Neural crest cell (in vitro differentiated cells): ENCODE data around the gene RPTOR. TPM values are rescaled to one million over a fixed set of nuclear protein-coding genes. Genes with fewer than 3 reads are reported as not detected.

Source experiments
- DNase-seq: peaks from one replicate; pipeline ENCODE4 v3.0.0; 2021; ENCODE audit warnings: low read depth, mixed read lengths, low spot score
- H3K27ac Mint-ChIP-seq: one replicate; pipeline ENCODE4 v1.8.0; 2021; ENCODE audit warnings: mild to moderate bottlenecking, mixed read lengths; ENCODE audit not compliant: unreplicated experiment
- H3K27me3 Mint-ChIP-seq: 2 replicates; pipeline ENCODE4 v1.8.0; 2021; ENCODE audit warnings: low read depth, mild to moderate bottlenecking, mixed read lengths
- H3K36me3 Mint-ChIP-seq: 2 replicates; pipeline ENCODE4 v1.8.0; 2021; ENCODE audit warnings: low read depth, mild to moderate bottlenecking, mixed read lengths
- H3K4me1 Mint-ChIP-seq: 2 replicates; pipeline ENCODE4 v1.8.0; 2021; ENCODE audit warnings: mixed read lengths
- H3K4me3 Mint-ChIP-seq: one replicate; pipeline ENCODE4 v1.8.0; 2021; ENCODE audit warnings: mild to moderate bottlenecking, mixed read lengths
- H3K9me3 Mint-ChIP-seq: 2 replicates; pipeline ENCODE4 v1.8.0; 2021; ENCODE audit warnings: mixed read lengths
- total RNA-seq: library from RNA; stranded (reverse); gene quantifications from 2 replicates; pipeline ENCODE4 v1.2.1, GENCODE V29; 2021
- TF ChIP-seq, protein P1 (sequence below): fragments of 200-600 bp; sonication (generic); conservative IDR thresholded peaks from 2 replicates; pipeline ENCODE4 v1.5.0; 2021; ENCODE audit warnings: antibody characterized with exemption, mild to moderate bottlenecking

Gene RPTOR
- total RNA-seq, 1 donor from 2014 or later = 41.1 TPM

DNA sequence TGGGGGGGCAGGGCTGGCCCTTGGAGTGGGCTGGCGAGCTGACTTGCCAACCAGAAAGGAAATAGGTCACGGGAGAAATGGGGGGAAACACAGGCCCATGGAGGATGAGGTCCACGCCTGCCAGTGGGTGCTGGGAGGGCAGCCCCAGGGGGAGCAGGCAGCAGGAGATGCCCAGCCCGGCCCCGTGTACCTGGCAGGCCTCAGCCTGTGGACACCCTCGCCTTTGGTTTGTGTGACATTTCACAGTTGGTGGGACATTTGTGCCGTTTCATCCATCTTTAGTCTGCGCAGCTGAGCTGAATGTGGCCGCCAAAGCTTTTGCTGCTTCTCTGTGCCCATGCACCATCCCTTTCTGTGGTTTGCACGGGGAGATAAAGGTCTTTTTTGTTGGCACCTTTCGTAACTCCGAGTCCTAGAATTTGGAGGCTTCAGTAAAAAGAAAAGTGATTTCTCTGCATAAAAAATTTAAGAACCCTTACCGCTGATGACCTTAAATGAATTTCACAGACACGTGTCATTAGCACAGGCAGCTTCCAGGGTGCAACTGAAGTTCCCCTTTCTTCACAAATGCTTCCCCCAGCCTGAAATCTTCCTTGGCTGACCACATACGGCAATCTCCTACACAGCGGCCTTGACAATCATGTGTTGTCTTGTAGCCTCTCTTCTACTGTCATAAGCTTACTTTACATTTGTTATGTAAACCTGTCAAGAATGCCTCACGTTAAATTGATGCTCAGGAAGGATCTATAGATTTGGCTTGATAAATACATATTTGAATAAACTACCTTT is 193.6 kb downstream of the RPTOR start:
- Mint-ChIP-seq H3K4me1 (peaks cover 9% of the 10 kb centered on the region), H3K36me3 (peaks cover 36% of the 10 kb centered on the region), H3K4me3 (no peak overlapping the region), H3K27ac (no peak overlapping the region), H3K9me3 (peaks cover 6% of the 10 kb centered on the region), H3K27me3 (no peaks in the 10 kb centered on the region)
- TF ChIP-seq, protein P1, sequence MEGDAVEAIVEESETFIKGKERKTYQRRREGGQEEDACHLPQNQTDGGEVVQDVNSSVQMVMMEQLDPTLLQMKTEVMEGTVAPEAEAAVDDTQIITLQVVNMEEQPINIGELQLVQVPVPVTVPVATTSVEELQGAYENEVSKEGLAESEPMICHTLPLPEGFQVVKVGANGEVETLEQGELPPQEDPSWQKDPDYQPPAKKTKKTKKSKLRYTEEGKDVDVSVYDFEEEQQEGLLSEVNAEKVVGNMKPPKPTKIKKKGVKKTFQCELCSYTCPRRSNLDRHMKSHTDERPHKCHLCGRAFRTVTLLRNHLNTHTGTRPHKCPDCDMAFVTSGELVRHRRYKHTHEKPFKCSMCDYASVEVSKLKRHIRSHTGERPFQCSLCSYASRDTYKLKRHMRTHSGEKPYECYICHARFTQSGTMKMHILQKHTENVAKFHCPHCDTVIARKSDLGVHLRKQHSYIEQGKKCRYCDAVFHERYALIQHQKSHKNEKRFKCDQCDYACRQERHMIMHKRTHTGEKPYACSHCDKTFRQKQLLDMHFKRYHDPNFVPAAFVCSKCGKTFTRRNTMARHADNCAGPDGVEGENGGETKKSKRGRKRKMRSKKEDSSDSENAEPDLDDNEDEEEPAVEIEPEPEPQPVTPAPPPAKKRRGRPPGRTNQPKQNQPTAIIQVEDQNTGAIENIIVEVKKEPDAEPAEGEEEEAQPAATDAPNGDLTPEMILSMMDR = no peak
- no peak for DNase-seq

DNA sequence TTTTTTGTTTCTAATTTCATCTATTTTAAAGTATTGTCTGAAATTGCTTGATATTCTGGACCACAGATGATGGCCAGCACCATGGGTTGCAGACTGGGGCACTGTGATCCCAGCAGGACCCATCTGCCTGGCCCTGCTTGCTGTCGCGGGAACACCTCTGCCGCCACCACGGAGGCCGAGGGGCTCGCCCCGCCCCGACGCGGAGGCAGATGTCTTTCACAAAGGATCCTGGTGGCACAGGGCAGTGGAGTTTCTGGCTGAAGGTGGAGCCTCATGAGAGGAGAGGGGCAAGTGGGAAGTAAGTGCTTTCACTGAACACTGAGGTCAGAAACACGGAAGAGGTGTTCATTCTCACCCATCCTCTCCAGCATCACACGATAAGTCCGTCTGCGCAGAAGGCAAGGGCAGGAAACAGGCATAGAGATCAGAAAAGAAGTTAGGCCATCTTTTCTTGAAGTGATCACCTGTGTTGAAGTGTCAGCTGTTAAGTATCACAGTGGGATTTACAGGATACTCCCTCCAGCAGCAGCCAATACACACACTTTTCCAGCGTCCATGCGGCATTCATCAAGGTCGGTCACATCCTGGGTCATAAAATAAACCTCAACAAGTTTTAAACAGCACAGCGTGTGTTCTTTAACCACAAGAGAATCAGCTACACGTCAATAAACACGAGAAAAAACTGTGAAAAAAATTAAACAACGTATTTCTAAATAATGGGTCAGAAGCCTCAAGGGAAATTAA is 194.5 kb downstream of the RPTOR start:
- DNase-seq = no peak
- Mint-ChIP-seq H3K4me3 (no peak overlapping the region), H3K36me3 (peaks cover 36% of the 10 kb centered on the region), H3K27me3 (no peaks in the 10 kb centered on the region), H3K9me3 (peaks cover 6% of the 10 kb centered on the region), H3K27ac (peak overlapping the region; percentile 65), H3K4me1 (peaks cover 2% of the 10 kb centered on the region)
- TF ChIP-seq, protein P1 = no peak

DNA sequence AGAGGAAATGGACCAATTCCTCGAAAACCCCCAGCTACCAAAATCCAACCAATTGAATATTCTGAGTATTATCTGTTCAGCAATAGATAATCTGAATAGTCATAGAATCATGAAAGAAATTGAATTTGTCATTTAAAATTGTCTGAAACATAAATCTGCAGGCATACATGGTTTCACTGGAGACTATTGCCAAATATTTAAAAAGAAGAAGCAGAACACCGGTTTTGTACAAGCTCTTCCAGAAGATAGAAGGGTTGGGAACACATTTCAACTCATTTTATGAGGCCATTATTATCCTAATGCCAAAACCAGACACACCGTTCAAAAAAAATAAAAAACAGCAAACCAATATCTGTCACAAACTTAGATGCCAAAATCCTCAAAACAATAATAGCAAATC is 195.5 kb downstream of the RPTOR start:
- H3K9me3 Mint-ChIP-seq = peaks cover 6% of the 10 kb centered on the region
- peaks cover 36% of the 10 kb centered on the region for H3K36me3 Mint-ChIP-seq
- H3K4me3 Mint-ChIP-seq = no peak overlapping the region
- no peak for DNase-seq
- no peaks in the 10 kb centered on the region for H3K27me3 Mint-ChIP-seq
- H3K27ac Mint-ChIP-seq = no peak overlapping the region
- TF ChIP-seq, protein P1 = no peak
- H3K4me1 Mint-ChIP-seq = no peaks in the 10 kb centered on the region

DNA sequence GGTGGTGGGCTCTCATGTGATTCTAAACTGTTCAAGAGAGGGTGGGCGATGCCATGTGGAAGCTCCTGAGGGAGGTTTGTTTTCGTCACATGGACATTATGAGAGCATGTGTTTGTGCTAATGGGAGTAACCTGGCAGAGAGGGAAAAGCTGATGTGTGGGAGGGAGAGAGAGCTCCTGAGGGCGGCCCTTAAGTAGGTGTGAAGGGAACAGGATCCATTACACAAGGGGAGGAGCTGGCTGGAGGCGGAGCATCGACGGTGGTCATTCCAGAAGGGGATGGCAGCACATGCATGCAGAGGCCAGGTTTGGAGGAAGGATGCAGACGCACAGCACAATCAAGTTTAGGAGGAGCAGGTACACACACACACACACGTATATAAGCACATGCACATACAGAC is 197.5 kb downstream of the RPTOR start:
- no peaks in the 10 kb centered on the region for H3K27me3 Mint-ChIP-seq

DNA sequence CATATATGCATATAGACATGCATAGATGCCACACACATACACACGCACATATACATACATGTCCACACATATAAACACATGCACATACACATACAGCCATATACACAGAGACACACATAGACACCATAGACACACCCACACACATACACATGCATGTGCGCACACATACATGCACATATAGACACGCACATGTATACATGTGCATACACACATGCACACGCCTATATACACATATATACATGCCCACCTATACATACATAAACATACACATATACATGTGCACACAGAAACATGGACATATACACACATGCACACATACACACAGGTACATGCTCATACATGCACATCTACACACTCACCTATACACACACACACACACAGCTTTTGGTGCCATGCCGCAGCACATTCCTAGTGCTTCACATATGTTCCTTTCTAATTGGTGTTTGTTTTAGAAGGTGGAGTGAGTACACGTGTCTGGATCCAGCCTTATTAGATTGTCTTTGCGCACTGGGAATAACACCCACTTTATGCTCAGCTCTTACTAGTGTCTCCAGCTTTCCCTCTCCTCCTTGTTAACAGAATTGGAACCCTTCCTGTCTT is 198.0 kb downstream of the RPTOR start:
- DNase-seq = no peak
- no peak overlapping the region for H3K4me3 Mint-ChIP-seq
- no peaks in the 10 kb centered on the region for H3K4me1 Mint-ChIP-seq
- no peak overlapping the region for H3K27ac Mint-ChIP-seq
- H3K27me3 Mint-ChIP-seq = no peaks in the 10 kb centered on the region
- peaks cover 36% of the 10 kb centered on the region for H3K36me3 Mint-ChIP-seq
- peaks cover 6% of the 10 kb centered on the region for H3K9me3 Mint-ChIP-seq
- TF ChIP-seq, protein P1 = no peak

More for the DNA sequence above, 197.5 kb downstream of the RPTOR start:
- DNase-seq = no peak
- H3K4me3 Mint-ChIP-seq = no peak overlapping the region
- peaks cover 6% of the 10 kb centered on the region for H3K9me3 Mint-ChIP-seq
- H3K36me3 Mint-ChIP-seq = peaks cover 36% of the 10 kb centered on the region
- TF ChIP-seq, protein P1 = no peak
- no peak overlapping the region for H3K27ac Mint-ChIP-seq
- no peaks in the 10 kb centered on the region for H3K4me1 Mint-ChIP-seq
